ENCODE measurements around the gene SGCB. TPM values are rescaled to one million over a fixed set of nuclear protein-coding genes. Genes with fewer than 3 reads are reported as not detected.

The SGCB gene
- polyA plus RNA-seq, 5 donors: 30.4 to 46.9 (median 41.7) TPM

DNA sequence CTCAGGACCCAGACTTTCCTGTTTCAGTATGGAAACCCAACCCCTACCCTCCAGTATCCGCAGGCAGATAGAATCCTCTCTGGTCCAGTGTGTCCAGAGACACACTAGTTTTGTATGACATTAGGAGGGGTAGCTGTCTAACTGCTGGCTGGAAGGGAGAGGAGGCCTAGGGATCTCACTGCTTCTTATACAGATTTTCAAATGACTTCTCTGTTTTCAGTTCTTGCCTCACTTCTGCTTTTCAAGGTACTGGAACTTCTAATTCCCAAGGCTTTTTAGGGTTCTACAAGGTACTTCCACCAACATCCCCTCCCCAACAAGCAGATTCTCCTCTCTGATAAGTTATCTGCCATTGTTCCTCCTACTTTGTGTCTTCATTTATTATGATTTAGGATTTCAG is 6.1 kb downstream of the SGCB start:
- DNase-seq: no peak

DNA sequence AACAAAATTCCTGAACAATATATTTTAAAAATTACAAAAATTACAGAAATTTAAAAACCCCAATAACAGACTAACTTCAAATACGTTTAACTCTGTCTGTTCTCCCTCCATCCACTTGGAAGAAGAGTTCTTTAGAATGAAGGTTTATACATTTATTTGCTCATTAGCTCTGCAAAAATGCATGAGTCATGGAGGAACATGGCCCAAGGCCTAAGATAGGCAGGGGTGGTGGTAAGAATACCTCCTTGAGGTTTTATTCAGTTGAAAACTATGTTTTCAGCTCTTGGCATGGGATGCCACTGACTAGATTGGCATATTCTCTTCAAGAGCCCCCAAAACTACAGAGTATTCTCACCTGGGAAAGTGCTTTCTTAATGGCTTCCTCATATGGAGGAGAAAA is 9.1 kb downstream of the SGCB start:
- no peak for DNase-seq

GRCh38 chr4:52019936-52020657 is 18.0 kb downstream of the SGCB start, which contains the start of gene LRRC66:
Gene LRRC66 (minus strand): TSS chr4:52020363. CDS start chr4:52017613, 2,750 bp downstream.
- no peak for DNase-seq

- no peak for DNase-seq
Observed at GRCh38 chr4:52017814-52018213, 20.3 kb downstream of the SGCB start.

DNA sequence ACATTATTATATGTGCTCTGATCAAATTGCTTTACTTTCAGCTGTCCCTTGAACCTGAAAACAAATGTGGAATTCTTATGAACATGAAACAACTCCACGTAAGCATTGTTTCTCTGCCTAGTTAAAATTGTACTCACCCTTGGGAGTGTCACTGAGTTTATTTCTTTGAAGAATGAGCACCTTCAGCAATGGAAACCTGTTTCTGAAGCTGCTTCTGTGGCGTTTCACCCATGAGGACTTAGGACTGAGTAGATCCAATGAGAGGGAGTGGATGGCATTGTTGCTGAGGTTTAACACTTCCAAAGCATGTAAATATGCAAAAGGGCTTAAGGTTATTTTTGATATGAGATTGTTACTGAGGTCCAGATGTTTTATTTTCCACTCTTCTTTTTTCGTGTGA is 21.1 kb downstream of the SGCB start:
- DNase-seq: no peak

DNA sequence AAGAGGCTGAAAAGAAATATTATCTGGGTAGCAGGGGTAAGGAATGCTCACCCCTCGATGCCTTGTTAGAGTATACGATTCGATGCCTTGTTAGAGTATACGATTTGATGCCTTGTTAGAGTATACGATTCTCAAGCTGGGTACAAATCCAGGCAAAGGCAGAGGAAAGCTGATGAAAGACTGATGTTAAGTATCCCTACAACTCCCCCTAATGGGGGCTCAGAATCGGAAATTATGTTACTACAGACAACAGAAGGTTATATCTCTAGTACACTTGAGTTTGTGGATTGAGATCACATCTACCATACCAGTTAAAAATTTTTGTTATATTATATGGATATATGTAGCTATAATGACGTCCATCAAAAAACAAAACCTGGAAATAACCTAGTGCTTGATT is 22.7 kb downstream of the SGCB start:
- DNase-seq: no peak

DNA sequence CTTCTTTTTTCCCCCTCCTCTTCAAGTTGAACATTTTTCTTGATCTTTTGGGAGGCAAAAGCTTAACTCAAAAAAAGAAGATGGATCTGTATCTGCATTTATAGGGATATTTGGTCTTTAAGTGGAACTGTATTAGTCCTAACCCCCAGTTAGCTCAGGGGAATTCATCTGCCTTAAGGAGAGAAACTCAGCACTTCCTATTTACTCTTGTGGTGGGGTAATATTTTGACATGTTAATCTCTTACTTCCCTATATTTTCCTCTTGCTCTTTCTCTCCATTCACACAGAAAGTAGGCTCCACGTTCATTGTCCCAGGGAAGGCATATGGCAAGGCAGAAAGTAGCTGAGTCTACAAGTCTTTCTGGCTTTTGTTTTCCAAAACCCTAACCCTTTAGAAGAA is 23.2 kb downstream of the SGCB start:
- no peak for DNase-seq

GRCh38 chr4:52012651-52013050 is 25.4 kb downstream of the SGCB start:
- no peak for DNase-seq

- no peak for DNase-seq
Observed at GRCh38 chr4:52010986-52011385, 27.1 kb downstream of the SGCB start.

- no peak for DNase-seq
Observed at GRCh38 chr4:52006887-52007286, 31.2 kb downstream of the SGCB start.

GRCh38 chr4:52005604-52006273 is 32.4 kb downstream of the SGCB start:
- no peak for DNase-seq

- DNase-seq: no peak
Observed at GRCh38 chr4:52004414-52004813, 33.7 kb downstream of the SGCB start.

- DNase-seq: no peak
Observed at GRCh38 chr4:52001616-52002015, 36.5 kb downstream of the SGCB start.

DNA sequence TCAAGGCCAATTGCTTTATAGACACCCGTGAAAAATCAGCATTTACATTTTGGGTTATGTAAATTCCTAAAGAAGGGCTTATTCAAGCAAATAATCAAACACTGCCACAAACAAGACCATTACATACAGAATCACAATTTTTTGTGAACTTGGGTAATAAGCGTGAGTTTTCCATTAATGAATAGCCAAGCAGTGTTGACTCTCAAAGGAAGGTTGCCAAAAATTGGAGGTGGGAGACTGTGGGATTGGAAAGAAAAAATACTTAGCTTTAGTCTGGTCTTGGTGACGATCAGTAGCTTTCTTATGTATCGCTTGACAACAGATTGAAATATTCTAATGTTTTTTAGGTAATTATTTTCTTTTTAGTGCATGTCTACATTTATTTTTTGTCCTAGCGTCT is 38.8 kb downstream of the SGCB start:
- DNase-seq: no peak

DNA sequence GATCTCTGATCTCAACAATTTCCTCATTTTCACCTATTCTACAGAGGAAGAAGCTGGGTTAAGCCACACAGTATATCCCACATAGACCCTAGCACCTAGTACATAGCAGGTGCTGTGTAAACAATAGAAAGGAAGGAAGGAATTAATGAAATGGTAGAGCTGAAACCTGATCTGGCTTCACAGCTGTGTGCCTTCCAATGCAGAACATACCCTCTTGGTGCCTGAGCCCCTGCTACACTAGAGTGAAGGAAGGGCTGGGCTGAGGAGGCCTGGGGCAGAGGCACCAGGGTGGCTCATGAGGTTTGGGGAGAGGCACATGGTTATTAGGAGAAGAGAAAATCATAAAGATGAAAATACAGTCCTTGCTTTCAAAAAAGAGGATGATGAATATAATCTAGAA is 39.3 kb downstream of the SGCB start:
- no peak for DNase-seq

DNA sequence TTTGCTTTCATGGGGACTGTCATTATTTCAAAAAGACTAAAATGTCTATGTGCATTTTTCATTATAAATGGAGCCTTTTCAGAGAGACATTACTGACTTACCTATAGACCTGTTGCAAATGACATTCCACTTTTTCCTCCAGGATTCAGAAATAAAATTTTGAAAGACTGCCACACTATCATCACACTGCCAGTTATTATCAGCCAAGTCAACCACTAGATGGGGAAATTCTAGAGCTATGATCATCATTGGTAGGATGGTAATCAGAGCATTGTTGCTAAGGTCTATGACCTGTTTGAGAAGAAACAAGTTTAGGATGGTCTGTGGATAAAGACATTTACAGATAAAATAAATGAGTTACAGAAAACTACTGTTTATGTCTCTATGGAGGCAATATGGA is 40.5 kb downstream of the SGCB start:
- no peak for DNase-seq

DNA sequence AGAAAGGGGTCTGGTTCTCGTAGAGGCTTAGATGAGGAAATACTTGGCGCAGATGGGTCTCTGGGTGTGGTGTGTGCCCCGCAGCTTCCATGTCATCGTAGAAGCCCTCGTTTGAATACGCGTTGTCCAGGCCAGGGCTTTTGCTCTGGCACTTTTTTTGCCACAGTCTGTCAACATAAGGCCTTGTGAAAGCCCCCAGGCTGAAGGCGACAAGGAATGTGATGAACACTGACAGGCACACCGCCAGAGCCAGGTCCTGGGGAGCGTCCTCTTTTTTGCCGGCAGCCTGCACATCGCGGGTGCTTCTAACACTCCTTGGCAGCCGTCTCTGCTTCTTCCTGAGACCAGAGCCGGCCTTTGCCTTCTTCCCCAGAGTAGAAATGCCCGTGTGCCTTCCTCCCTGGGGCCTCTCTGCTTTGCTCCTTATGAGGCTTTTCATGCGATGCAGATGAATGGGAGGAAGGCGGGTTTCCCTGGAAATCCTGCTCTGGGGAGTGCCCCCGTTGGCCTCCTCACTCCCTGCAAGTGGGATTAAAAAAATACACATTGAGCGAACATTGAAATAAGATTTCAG is 42.4 kb downstream of the SGCB start:
- no peak for DNase-seq

Other genes starting within 250 kb of the SGCB start
- 10 to 100 TPM; 35.9 to 63.7 (median 47.5) TPM for gene DCUN1D4, start 195.1 kb downstream of the SGCB start, polyA plus RNA-seq (ENCODE audit: insufficient read depth in 1 of 5, insufficient read length in 5 of 5, low replicate concordance in 1 of 5)
- under 1 TPM; 0.22 to 0.61 (median 0.31) TPM for gene LRRC66, start 17.9 kb downstream of the SGCB start, polyA plus RNA-seq (ENCODE audit: insufficient read depth in 1 of 5, insufficient read length in 5 of 5, low replicate concordance in 1 of 5)
- 10 to 100 TPM in 1 of 5 donors, 1 to 10 TPM in 4; 2.2 to 12.6 (median 8.1) TPM for gene SPATA18, start 13.0 kb upstream of the SGCB start, polyA plus RNA-seq (ENCODE audit: insufficient read depth in 1 of 5, insufficient read length in 5 of 5, low replicate concordance in 1 of 5)